Hematopoietic multipotent progenitor cell (in vitro differentiated cells): ENCODE data around the gene CNTF. TPM values are rescaled to one million over a fixed set of nuclear protein-coding genes. Genes with fewer than 3 reads are reported as not detected.

ENCODE experiments used
- DNase-seq, 3 donors: peaks; one replicate each; pipeline ENCODE4 v3.0.0-alpha.2; 2011 to 2015; ENCODE audit warnings: low read depth in 2 of 3, low spot score in 2 of 3
- total RNA-seq: library from RNA; depleted of rRNA; stranded (reverse); fragments of >200 nt; gene quantifications from one replicate; pipeline ENCODE4 v1.2.3, GENCODE V29; 2012

CNTF gene
- total RNA-seq, 1 donor = 2.7 TPM

DNA sequence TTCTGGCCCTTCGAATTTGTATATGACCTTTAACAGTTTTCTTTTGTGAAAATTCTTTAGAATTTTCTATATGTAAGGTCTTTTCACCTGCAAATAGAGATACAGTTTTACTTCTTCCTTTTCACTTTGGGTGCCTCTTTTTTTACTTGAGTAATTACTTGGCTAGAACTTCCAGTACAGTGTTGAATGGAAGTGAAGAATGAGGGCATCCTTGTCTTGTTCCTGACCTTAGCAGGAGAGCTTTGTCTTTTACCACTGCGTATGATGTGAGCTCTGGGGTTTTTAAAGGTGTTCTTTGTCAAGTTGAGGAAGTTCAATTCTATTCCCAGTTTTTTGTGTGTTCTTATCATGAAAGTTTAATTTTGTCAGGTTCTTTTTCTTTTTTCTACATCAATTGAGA, 22.0 kb upstream of the CNTF start:
- DNase-seq = no peak

DNA sequence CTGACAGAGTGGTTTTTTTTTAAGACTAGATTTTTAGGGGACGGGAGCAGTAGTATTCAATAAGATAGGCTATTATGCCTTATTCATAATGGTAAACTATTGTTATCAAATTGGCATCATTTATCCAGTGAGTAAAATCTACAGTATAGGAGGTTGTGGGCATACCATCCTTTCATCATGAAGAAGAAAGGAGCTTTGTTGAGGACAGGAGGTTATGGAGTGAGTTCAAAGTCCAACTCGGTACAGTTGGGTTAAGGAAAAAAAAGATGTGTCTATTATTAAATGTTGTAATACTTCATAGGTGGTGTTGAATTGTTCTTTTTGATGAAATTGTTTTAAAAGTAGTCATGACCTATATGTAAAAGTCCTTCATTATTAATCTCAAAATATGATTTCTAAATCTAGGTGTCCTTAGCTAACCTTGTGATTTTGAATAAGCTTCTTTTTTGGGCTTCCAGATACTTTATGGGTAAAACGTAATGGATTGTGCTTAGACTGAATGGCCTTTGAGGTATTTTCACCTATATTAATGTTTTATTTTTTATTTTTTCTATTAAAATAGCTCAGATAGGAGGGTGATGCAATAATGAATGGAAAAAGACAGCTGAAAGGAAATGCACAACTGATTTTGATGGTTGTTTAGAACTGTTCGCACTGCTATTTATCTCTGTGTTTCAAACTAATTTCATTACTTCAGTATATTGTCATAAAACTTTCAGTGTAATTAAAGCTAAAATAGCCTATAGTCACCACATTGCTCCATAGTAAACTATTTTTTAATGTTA, 15.3 kb upstream of the CNTF start:
- DNase-seq = no peak

DNA sequence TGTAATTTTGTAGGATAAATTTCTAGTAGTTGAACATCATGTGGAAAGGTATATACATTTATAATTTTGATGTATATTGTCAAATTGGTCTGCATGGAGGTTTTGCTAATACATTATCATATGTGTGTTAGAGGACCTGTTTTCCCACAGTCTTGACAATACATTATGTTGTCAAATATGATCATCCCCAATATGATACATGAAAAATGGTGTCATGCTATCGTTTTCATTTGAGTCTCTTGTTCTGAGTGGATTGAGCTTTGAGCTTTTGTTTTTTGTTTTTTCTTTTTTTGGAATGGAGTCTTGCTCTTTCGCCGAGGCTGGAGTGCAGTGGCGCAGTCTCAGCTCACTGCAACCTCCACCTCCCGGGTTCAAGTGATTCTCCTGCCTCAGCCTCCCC, 14.1 kb upstream of the CNTF start:
- DNase-seq = no peak

DNA sequence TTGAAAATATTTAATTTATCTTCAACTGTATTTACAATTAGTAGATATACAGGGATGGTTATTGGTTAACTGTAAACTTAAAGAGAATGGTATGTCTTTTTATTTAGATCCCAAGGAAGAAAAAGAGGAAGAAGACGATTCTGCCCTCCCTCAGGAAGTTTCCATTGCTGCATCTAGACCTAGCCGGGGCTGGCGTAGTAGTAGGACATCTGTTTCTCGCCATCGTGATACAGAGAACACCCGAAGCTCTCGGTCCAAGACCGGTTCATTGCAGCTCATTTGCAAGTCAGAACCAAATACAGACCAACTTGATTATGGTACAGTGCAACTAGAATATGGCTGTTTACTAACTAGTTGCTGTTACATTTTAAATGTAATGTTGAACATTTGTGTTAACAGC, 12.7 kb upstream of the CNTF start:
- DNase-seq = no peak

DNA sequence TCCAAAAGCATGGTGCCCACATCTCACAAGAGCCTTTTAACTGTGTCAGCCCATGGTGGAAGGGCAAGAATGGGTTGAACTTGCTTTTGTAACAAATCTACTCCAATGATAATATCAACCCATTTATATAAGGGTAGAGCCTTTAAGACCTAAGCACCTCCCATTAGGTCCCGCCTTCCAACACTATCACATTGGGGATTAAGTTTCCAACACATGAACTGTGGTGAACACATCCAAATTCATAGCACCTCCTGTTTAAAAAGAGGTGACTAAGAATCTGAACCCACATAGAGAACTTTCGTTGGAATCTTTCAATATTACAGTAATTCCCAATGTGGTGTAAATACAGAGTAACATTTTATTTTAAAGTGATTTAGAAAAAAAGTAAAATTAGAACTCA, 9.2 kb upstream of the CNTF start:
- DNase-seq = no peak

DNA sequence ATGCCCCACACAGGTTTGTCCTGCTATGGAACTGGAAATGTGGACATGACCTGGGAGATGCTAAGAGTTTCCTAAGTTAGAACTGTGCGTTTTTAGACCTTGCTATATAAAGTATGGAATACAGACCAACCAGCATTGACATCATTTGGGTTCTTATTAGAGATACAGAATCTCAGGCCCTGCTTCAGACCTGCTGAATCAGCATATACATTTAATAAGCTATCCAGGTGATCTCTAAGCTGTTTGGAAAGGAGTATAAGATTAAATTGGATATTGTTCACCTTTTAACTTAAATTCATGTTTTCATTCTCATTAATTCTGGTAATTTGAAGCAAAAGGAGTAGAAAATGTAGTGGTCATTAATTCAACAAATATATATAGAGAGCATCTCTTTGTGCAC, 6.9 kb upstream of the CNTF start:
- DNase-seq = no peak

DNA sequence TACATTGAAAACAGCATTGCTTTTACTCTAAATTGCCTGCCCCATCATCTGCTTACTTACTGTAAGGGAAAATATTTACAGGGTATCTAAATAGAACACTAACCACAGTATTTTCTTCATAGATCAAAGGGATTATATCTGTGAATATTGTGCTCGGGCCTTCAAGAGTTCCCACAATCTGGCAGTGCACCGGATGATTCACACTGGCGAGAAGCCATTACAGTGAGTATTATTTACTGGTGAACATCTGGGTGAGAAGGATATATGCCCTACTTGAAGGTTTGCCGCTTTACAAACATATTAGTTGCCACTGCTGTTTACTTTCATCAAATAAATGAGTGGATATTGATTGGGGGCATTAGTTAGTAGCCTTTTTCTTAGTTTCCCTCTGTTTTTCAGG, 5.9 kb upstream of the CNTF start:
- DNase-seq = no peak

DNA sequence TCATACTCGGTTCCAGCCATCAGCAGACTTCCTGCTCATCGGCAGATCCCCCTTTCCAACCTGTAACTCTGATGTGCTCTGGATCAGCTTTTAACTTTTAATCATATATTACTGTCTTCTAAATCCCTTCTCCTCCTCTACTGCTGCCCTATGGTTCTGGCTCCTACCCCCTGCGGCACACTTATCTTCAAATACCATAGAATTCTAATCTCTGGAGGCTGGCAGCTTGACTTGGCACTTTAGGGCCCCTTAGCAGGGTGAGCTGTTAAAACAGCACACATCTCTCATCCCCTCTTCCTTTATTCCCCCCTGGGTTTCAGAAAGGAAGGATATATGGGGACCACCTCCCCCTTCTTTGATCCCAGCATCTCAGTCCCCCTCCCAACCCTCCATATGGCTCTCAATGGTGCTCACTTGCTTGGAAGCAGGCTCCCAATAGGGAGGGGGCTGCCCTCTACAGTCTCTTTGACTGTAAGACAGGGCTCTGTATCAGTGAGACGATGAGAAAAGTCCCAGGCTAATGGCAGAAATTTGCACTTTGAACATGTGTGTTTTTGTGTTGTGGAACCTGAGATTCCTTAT, 4.4 kb upstream of the CNTF start:
- peak in 2 of 3 donors; percentile 37 to 43 for DNase-seq

DNA sequence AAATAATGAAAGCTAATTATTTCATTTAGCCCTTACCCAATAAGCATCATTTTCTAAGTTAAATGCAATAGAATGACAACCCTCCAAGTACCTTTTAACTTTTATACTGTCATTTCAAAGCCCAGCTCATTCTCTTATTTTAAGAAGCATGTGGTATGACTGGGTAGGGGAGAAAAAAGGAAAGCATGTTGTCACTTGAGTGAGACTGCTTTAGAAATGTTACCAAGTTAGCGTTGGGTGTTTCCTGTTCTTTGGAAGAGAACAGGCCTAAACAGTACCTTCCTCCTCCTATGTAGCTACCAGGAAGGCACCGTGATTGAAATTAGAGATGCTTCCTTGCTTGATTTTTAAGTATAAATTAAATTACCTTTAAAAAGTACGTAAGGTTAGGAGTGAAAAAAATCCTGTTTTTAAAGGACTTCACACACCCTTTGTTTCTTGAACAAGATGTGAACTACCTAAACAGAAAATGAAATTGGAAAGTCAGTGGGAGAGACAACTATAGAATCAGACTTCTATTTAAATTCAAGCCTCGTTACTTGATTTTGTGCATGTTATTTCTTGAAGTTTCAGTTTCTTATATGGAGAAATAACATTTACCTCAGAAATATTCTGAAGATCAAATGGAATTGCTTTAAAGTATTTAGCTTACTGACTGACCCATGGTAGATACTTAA, 741 bp upstream of the CNTF start:
- no peak for DNase-seq

DNA sequence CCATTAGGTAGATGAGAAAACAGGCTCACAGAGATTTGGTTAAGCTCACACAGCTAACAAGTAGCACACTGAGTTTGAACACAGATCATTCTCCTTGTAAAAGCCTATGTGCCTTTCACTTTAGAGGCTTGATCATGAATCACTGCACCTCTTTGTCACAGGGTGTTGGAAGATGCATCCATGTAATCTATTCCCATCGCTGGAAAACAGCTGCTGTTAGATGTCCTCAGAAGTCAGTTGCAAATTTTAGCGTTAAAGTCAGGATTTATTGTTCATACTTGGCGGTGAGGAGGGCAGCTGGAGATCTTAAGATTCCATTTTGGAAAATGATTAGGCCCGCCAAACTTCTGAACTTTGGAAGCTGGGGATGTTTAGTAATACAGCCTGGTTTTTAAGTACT, 2.6 kb downstream of the CNTF start:
- DNase-seq = no peak

DNA sequence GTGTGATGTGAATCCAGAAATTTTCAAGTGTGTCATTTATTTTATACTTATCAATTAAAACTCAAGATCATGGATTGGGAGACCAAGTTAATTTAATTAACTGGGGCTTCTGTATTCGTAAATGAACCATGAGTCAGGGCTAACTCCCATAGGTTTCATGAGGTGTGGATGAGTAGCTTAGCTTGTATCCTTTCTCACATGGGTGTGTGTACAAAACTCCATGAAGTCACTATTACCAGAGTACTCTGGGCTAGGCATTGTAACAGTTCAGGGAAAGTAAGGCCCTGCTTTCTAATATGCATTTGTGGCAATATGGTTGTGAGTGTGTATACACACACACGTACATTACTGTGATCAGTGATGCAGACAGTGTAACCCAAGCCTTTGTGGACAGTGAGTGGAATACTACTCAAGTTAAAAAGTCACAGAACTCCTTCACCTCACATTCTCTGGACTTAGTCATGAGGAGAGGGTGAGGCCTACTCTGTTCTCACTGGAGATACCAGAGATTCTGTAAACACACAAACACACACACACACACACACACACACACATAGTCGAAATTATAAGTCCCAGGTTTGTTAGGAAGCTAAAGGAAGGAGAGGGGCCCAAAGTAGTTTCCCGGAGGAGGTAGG, 3.5 kb downstream of the CNTF start:
- DNase-seq = no peak

DNA sequence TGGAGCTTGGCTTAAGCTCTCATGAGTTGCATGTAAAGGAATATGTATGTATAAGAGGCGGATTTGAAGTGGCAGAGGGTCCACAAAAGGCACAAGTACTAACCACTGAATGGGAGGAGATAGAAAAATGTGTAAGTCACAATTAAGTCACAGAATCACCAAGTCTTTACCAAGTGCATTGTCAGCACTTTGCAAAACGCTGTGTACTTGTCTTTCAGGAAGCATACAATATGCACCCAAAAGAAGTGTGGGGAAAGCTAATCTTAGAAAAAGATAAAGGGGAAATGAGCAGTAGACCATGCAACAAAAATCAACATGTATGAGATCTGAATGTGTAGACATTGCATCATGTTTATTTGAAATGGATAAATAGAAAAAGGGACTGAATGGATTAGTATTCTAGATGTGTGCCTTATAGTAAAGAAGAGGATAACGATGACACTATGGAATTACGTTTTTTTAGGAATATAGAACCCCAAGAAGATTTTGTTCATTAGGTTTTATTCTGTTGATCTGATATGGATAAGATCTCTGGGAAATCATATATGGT, 4.5 kb downstream of the CNTF start:
- no peak for DNase-seq

DNA sequence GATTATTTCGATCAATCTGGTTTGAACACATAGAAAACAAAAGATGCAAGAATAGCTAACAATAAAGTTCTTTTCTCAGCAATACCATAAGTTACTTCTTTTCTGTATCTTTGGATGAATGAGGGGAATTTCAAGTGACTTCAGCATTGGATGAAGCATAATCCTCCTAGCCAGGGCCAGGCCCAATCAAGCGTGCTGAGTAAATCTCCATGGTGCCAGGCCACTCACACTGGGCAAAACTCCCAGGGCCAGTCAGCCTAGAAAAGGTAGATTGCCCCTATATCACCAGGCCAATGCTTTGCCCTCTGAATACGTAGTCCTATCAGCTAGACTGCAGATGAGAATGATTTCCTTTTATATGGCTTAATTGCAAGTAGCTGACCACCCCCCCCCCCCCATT, 6.0 kb downstream of the CNTF start:
- DNase-seq = no peak

DNA sequence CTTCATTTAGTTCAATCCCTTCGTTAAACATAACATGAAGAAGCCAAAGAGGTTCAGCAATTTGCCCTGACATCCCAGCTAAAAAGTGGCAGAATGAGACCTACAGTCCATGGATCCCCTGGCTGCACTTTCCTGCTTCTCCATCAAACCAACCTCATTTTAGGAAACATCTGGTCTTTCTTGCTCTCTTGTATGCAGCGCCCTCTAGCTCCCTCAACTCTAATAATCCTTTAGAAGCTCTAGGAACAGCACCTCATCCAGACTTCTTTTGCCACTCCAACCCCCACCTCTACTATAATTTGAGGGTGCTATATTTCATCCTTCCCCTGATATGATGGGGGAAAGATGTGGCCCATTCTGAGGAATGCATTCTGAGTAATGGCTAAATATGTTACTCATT, 7.4 kb downstream of the CNTF start:
- peak in 2 of 3 donors; percentile 54 to 76 for DNase-seq

DNA sequence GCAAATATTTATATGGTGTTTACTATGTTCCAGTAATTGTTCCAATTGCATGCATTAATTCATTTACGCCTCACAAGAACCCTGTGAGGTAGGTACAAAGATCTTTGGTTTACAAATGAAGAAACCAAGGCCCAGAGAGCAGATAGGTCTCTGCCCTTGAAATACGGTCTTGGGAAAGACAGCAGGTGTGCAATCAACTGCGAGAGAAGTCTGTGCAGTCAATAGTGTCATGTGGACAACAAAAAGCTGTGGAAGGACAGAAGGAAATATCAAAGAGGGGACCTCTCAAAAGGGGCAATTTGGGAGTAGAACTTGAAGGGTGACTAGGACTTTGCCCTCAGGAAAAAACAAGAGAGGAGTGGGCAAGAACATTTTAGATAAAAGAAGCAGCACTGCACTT, 8.9 kb downstream of the CNTF start:
- no peak for DNase-seq

DNA sequence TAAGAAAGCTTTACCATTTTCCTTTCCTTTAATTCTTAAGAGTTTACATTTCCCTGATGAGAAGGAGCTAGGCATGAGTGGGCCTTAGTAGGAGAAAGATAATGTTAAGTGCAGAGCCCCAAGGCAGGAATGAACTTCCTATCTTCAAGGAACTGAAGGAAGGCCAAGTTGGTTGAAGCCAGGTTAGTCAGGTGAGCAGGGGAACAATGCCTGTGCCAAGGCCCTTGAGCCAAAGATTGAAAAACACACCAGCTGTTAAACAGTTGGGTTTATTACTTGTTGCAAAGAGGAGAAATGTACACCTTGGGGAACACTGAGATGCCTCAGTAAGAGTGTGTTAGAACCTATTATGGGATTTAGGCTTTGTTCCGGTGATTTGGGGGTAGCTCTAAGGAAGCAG, 10.0 kb downstream of the CNTF start:
- DNase-seq = no peak

DNA sequence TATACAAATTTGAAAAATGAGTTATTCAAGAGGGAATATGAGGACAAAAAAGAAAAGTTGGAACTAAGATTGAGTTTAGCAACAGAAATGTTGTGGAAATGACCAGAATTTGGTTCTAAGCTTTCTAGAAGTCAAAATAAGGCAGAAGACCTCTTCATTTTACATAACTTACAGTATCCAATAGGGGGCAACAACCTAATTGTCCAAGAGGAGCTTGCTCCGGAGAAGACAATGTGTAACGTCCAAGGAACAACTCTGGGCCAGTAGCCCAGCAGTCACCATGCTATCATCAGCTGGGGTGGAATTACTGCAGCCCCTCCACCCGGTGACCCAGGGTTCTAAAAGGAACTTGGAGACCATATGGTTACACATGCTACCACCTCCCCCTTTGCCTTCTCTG, 14.1 kb downstream of the CNTF start:
- no peak for DNase-seq

DNA sequence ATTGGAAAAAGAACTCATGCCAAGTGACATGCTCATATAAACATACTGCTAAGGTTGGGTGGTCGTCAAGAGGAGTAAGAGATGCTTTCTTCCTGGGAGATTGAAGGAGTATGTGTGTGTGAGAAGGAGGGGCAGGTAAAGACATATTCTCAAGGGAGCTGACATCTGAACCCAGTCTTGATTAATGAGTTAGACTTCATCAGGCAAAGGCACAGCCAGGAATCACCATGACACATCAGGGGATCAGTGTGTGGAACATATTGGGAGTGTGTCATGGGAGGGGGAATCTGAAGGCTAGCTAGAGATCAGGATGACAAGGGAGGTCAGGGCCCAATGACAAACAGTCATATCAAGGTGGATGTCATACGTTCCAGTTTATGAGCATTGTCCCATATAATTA, 14.9 kb downstream of the CNTF start:
- no peak for DNase-seq

DNA sequence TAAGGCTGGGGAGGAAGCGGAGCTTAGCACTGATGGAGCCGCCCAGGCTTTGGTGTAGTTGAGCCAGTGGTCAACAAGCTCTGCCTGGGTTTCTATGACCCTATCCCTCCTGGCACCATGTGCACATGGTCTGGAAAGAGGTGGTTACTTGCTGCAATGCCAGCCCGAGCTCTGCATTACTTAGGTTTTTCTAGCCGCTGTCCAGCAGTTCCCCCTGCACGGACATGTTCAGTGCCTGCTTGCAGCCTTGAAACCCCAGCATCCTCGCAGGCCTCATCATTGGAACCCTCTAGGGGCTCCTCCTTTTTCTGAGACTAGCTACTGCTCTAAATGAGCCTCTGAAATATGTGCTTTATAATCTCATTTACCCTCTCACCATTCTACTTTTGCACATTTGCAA, 16.6 kb downstream of the CNTF start:
- DNase-seq = no peak

DNA sequence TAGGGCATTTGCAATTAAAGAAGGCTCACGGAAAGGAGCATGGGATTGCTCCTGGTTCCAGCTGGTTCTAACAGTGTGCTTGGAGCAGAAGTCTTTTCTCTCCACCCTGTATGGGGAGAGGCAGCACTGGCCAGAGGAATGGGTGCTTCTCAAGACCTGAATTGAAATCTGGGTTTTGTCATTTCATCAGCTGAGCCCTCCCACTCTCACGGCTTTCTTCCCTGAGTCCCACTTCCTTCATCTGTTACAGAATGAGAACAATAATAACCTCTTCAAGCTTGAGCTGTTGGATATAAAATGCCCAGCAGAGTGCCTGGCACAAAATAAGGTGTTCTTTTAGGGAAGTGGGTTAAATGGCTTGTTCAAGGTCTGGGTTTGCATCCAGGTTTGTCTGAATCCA, 17.2 kb downstream of the CNTF start:
- peak in 1 of 3 donors; percentile 7 for DNase-seq

DNA sequence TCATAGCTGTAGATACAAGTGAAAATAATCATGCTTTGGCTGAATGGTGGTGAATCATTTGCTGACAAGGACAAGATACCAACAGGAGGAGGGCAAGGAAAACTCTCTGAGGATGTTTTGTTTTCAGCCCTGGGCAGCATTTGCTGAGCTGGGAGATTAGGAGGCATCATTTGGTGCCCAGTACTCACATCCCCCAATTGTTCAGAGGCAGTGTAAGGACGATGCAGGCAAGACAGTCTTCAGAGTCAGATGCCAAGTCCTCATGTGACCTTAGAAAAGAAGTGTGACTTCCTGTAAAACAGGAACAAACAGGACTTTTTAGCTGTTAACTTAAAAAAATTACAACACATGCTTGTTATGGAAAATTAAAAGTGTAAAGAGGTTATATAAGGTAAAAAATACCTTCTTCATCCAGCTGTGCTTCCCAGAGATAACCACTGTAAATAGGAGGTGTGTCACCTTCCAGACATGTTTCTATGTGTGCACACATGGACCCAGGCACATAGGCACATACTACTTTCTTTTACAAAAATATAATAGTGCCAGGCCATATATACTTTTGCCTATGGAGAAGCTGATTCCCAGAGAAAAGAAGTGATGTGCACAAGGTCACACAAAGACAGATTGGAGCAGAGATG, 18.0 kb downstream of the CNTF start:
- peak in 2 of 3 donors; percentile 19 to 44 for DNase-seq
